GM12875 (cell line): Measurements from ENCODE around the gene ZNF30.

ENCODE experiments used
- H3K4me3 ChIP-seq: one replicate; pipeline ENCODE4 v1.5.1; 2011; ENCODE audit warnings: low read depth, low read length, control low read depth
- CTCF ChIP-seq: IDR thresholded peaks from 2 replicates; pipeline ENCODE4 v1.5.1; 2011; ENCODE audit warnings: low read depth, mild to moderate bottlenecking, control low read depth, inconsistent platforms, low read length, moderate library complexity, borderline replicate concordance; ENCODE audit not compliant: insufficient read depth

ZNF30 gene

DNA sequence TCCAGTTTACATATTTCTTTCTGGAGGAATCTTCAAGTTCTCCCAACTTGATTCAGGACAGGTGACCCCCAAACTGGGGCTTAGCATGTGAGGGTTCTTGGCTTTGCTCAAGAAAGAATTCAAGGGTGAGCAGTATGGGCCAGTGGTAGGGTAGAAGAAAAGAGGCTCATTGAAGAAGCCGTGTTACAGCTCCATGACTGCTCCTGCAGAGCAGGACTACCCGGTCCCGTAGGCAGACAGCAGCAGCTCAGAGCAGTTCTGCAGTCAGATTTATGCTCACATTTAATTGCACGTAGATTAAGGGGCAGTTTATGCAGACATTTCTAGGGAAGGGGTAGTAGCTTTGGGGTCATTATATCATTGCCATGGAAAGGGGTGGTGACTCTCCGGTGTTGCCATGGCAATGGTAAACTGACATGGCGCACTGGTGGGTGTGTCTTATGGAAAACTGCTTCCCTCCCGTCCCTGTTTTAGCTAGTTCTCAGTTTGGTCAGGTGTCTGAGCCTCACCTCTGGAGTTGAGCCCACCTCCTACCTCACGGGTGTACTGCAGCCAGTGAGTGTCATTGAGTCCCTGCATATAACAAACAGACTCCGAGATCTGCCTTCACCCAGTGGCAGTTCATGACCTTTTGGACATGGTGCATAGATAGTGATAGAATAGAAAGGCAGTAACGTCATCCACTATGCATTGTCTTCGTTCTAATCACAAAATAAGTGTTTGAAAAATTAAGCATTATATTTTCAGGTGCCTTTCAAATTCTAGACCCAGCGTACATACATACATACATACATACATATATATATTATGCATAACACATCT lies 53.3 kb downstream of the ZNF30 start:
- no peak for TF ChIP-seq CTCF

GRCh38 chr19:34982275-34982674 lies 55.6 kb downstream of the ZNF30 start:
- no peak overlapping the region for H3K4me3 ChIP-seq
- no peak for TF ChIP-seq CTCF

More for the DNA sequence above, 53.3 kb downstream of the ZNF30 start:
- no peak overlapping the region for H3K4me3 ChIP-seq

DNA sequence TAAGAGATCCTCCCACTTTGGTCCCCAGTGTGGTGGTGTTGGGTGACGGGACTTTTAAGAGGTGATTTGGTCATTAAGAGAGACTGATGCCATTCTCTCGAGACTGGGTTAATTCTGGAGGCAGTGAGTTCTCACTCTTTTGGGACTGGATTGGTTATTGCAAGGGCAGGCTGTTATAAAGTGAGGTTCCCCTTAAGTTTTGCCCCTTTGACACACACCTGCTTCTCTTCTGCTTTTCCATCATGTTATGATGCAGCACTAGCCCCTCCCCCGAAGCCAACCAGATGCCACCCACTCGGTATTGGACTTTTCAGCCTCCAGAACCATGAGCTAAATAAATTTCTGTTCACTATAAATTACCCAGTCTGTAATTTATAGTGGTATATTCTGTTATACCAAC lies 57.1 kb downstream of the ZNF30 start:
- no peak overlapping the region for H3K4me3 ChIP-seq
- TF ChIP-seq CTCF, result no peak

GRCh38 chr19:34984287-34984686 lies 57.6 kb downstream of the ZNF30 start:
- TF ChIP-seq CTCF, result no peak
- H3K4me3 ChIP-seq, result no peak overlapping the region

- TF ChIP-seq CTCF, result no peak
Measured at GRCh38 chr19:34985249-34986022, 58.7 kb downstream of the ZNF30 start.

DNA sequence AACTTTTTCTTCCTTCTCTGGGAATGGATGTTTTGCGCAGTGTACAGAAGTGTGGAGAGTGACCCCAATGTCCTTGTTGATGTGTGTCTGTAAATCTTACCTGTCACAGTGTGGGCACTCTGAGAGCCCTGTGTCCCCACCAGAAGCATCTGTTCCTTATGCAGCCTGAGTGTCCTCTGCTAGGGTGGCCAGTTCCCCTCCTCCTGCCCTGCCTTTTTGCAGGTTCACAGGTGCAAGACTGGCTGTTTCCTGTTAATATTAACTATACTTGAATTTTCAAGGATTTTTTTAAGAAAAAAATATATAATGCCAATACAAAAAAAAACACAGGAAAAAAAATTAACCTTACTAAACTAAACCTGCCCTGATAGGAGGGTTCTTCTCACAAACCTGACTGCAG lies 61.4 kb downstream of the ZNF30 start:
- no peak for TF ChIP-seq CTCF
- no peak overlapping the region for H3K4me3 ChIP-seq

More at GRCh38 chr19:34985249-34986022, 58.7 kb downstream of the ZNF30 start:
- no peak overlapping the region for H3K4me3 ChIP-seq
